ENCODE data around the gene NPHP4. TPM values are rescaled to one million over a fixed set of nuclear protein-coding genes. Genes with fewer than 3 reads are reported as not detected.

Gene NPHP4
- total RNA-seq, 1 experiment from 2014 or later = 20.0 TPM

GRCh38 chr1:5917281-5917590 is 75.0 kb downstream of the NPHP4 start:
- Histone ChIP-seq H3K4me1 (ENCODE audit: control insufficient read depth in 1 of 2, insufficient read depth in 2 of 2, low read length in 2 of 2) (peaks cover 5 to 6% of the 10 kb centered on the region in 2 experiments; a peak in 3 of 4 replicates), H3K4me3 (replicated peaks in 1 of 2; ENCODE audit: low read depth in 1 of 2, low read length in 2 of 2) (no peak overlapping the region), H3K4me2 (ENCODE audit: low read length) (no peak overlapping the region), H4K20me1 (ENCODE audit: insufficient read depth) (no peaks in the 10 kb centered on the region), H3K9me2 (ENCODE audit: insufficient read depth) (no peaks in the 10 kb centered on the region), H3K9ac (ENCODE audit: low read length) (no peak overlapping the region), H2AFZ (ENCODE audit: low read depth, low read length, poor library complexity, severe bottlenecking) (no peak overlapping the region), H3K27ac (ENCODE audit: low read depth, low read length) (no peak overlapping the region), H3K79me2 (ENCODE audit: insufficient read depth, low read length) (no peaks in the 10 kb centered on the region), H3K36me3 (ENCODE audit: control insufficient read depth in 1 of 2, insufficient read depth in 2 of 2, low read length in 2 of 2) (no peaks in the 10 kb centered on the region), H3K27me3 (ENCODE audit: insufficient read depth, low read length) (no peaks in the 10 kb centered on the region), H3K9me3 (ENCODE audit: control insufficient read depth in 1 of 2, insufficient read depth in 1 of 2, low read depth in 1 of 2, low read length in 2 of 2) (no peaks in the 10 kb centered on the region)
- DNase-seq (ENCODE audit: low read depth, low spot score) (no peak), ATAC-seq (no peak)
- no peak for TF ChIP-seq JUND (IDR thresholded peaks at IDR 0.05)
- no peak for TF ChIP-seq POLR2AphosphoS5 (IDR thresholded peaks at IDR 0.05; ENCODE audit: low read depth, low read length)
- TF ChIP-seq POLR2A (IDR thresholded peaks at IDR 0.05; ENCODE audit: borderline replicate concordance, extremely low read depth, insufficient read depth, insufficient read length) = no peak
- TF ChIP-seq, protein P1, sequence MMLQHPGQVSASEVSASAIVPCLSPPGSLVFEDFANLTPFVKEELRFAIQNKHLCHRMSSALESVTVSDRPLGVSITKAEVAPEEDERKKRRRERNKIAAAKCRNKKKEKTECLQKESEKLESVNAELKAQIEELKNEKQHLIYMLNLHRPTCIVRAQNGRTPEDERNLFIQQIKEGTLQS (IDR thresholded peaks at IDR 0.05) = no peak
- no peak for TF ChIP-seq MAX (IDR thresholded peaks at IDR 0.05)
- no peak for TF ChIP-seq FOSL1 (IDR thresholded peaks at IDR 0.05; ENCODE audit: low read depth)
- TF ChIP-seq SRF (IDR thresholded peaks at IDR 0.05; ENCODE audit: low read depth) = no peak
- no peak for TF ChIP-seq YY1 (IDR thresholded peaks at IDR 0.05; ENCODE audit: extremely low read depth, insufficient replicate concordance, low read depth, low read length)
- TF ChIP-seq CBX3 (IDR thresholded peaks at IDR 0.05; ENCODE audit: low read depth) = no peak
- TF ChIP-seq, protein P2, sequence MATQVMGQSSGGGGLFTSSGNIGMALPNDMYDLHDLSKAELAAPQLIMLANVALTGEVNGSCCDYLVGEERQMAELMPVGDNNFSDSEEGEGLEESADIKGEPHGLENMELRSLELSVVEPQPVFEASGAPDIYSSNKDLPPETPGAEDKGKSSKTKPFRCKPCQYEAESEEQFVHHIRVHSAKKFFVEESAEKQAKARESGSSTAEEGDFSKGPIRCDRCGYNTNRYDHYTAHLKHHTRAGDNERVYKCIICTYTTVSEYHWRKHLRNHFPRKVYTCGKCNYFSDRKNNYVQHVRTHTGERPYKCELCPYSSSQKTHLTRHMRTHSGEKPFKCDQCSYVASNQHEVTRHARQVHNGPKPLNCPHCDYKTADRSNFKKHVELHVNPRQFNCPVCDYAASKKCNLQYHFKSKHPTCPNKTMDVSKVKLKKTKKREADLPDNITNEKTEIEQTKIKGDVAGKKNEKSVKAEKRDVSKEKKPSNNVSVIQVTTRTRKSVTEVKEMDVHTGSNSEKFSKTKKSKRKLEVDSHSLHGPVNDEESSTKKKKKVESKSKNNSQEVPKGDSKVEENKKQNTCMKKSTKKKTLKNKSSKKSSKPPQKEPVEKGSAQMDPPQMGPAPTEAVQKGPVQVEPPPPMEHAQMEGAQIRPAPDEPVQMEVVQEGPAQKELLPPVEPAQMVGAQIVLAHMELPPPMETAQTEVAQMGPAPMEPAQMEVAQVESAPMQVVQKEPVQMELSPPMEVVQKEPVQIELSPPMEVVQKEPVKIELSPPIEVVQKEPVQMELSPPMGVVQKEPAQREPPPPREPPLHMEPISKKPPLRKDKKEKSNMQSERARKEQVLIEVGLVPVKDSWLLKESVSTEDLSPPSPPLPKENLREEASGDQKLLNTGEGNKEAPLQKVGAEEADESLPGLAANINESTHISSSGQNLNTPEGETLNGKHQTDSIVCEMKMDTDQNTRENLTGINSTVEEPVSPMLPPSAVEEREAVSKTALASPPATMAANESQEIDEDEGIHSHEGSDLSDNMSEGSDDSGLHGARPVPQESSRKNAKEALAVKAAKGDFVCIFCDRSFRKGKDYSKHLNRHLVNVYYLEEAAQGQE (IDR thresholded peaks at IDR 0.05; ENCODE audit: low read depth) = no peak
- TF ChIP-seq ZFX (IDR thresholded peaks at IDR 0.05) = no peak
- no peak for TF ChIP-seq RAD21 (IDR thresholded peaks at IDR 0.05; ENCODE audit: low read depth)
- ChIA-PET RAD21 (ENCODE audit: low non-redundant PET in 1 of 2, low total read pairs in 2 of 2, uncharacterized antibody in 2 of 2, unreplicated experiment in 2 of 2) (no interaction called here), CTCF (no interaction called here), POLR2A (no interaction called here)
- no TSS peak for BruUV-seq (replicated peaks)
- intact Hi-C loops (cut with micrococcal nuclease) = no loop called here
